GM12892 (cell line): Measurements from ENCODE around the gene PLA2G2F.

Experiments used
- DNase-seq: peaks from one replicate; pipeline ENCODE4 v3.0.0; 2011; ENCODE audit not compliant: insufficient read length
- FAIRE-seq: peaks from 2 replicates; lab custom pipeline; 2011; peaks lifted over from hg19 to GRCh38; lab: Jason Lieb, UNC
- POLR2A ChIP-seq: IDR thresholded peaks from 2 replicates; pipeline ENCODE4 v1.6.1; 2011; ENCODE audit warnings: low read depth, low read length, control low read depth
- POLR2AphosphoS5 ChIP-seq: IDR thresholded peaks from 2 replicates; pipeline ENCODE4 v1.6.1; 2011; ENCODE audit warnings: low read depth, low read length, control low read depth
- TAF1 ChIP-seq: IDR thresholded peaks from 2 replicates; pipeline ENCODE4 v1.6.1; 2011; ENCODE audit warnings: low read depth, mild to moderate bottlenecking, control low read depth, low read length, borderline replicate concordance

PLA2G2F gene

DNA sequence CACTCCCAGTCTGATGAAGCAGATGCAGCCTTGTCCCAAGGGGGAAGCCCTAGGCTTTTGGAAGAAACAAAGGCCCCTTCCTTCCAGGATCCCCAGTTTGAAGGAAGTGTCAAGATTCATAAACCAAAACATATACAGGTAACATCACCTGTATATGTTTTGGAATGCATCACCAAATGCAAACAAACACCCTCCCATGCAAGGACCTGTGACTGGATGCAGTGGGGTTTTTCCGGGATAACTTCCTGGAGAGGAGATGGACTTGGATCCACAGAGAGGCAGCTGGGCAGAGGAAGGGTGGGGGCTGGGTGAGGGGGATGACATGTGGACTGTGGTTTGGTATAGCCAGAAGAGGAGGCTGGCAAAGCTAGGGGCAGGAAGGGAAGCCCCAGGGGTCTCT lies 1.5 kb upstream of the PLA2G2F start:
- TF ChIP-seq POLR2AphosphoS5 (no peak), TAF1 (no peak), POLR2A (no peak)
- DNase-seq: no peak
- no peak for FAIRE-seq

DNA sequence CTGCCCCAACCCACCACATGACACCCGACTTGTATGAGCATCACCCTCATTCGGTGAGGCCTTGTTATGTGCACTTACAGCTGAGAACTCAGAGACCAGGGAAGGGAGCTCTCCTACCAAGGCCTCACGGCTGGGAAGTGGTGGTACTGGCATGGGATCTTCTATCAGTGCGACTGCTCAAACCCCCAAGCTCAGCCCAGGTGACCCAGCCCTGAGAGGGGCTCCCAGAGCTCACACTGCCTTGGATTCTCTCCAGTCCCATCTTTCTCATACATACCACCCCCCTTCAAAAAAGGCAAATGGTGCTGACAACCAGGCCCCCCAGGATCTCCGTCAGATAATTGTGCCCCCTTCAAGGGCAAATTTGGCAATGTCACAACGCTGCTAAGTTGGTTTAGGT lies 777 bp upstream of the PLA2G2F start:
- DNase-seq: no peak
- FAIRE-seq: no peak
- TF ChIP-seq TAF1: no peak
- TF ChIP-seq POLR2A: no peak

GRCh38 chr1:20139776-20140612 lies 871 bp downstream of the PLA2G2F start:
- TF ChIP-seq TAF1: no peak
- TF ChIP-seq POLR2AphosphoS5: no peak
- no peak for TF ChIP-seq POLR2A
- FAIRE-seq (no peak), DNase-seq (no peak)

GRCh38 chr1:20141001-20141400 lies 1.9 kb downstream of the PLA2G2F start:
- no peak for FAIRE-seq
- DNase-seq: no peak
- TF ChIP-seq POLR2AphosphoS5 (no peak), TAF1 (no peak), POLR2A (no peak)

- TF ChIP-seq POLR2A (no peak), POLR2AphosphoS5 (no peak), TAF1 (no peak)
- FAIRE-seq: no peak
Observed at GRCh38 chr1:20141466-20141865, 2.3 kb downstream of the PLA2G2F start.

GRCh38 chr1:20142001-20142710 lies 3.0 kb downstream of the PLA2G2F start:
- DNase-seq: no peak
- no peak for FAIRE-seq
- no peak for TF ChIP-seq POLR2A
- TF ChIP-seq POLR2AphosphoS5: no peak
- no peak for TF ChIP-seq TAF1

More at GRCh38 chr1:20141466-20141865, 2.3 kb downstream of the PLA2G2F start:
- no peak for DNase-seq

DNA sequence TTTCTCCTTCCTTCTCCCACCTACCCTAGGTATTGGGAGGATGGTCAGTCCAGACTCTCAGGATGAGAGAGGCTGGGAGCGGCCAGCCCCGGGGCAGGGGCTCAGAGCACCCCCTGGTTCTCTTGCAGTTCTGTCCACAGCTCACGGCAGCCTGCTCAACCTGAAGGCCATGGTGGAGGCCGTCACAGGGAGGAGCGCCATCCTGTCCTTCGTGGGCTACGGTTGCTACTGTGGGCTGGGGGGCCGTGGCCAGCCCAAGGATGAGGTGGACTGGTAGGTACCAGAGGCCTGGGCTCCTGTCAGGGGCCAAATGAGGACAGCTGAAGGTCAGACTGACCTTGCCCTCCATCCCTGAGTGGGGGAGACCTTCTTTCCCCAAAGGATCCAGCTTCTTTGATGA lies 4.2 kb downstream of the PLA2G2F start:
- no peak for DNase-seq
- no peak for FAIRE-seq
- no peak for TF ChIP-seq TAF1
- no peak for TF ChIP-seq POLR2AphosphoS5
- TF ChIP-seq POLR2A: no peak

- FAIRE-seq: no peak
- TF ChIP-seq POLR2AphosphoS5 (no peak), TAF1 (no peak), POLR2A (no peak)
Observed at GRCh38 chr1:20143734-20144565, 4.8 kb downstream of the PLA2G2F start.

DNA sequence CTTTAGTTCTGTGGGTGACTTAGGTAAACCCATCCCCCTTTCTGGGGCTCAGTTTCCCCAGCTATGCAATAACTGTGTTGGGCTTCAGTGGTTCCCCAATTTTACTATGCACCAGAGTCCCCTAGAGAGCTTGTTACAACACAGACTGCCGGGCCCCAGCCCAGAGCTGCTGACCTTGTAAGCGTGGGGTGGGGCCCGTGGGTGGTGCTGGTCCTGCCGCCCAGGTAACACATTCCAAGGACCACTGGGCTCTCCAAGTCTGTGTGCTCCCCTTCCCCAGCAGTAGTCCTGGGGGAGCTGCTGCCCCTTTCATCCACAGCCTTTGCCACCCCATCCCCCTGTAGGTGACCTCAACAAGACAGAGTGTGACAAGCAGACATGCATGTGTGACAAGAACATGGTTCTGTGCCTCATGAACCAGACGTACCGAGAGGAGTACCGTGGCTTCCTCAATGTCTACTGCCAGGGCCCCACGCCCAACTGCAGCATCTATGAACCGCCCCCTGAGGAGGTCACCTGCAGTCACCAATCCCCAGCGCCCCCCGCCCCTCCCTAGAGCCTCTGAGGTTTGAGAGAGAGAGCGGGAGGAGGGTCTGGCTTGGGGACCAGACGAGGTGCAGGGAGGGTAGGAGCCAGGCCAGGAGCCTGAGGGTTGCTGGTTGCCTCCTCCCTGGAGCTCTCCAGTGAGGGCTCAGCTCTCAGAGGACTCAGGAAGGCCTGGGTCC lies 8.9 kb downstream of the PLA2G2F start:
- FAIRE-seq: no peak
- DNase-seq: no peak
- TF ChIP-seq TAF1 (no peak), POLR2AphosphoS5 (no peak), POLR2A (no peak)

More at GRCh38 chr1:20143734-20144565, 4.8 kb downstream of the PLA2G2F start:
- no peak for DNase-seq
